GM18520 (cell line): Measurements from ENCODE around the gene SHROOM2.

Source experiments
- ATAC-seq: cut with Tn5 transposase; IDR thresholded peaks from one replicate; pipeline ENCODE4 v1.9.1; 2021; ENCODE audit not compliant: unreplicated experiment

The SHROOM2 gene

GRCh38 chrX:9860826-9861225 is 74.6 kb downstream of the SHROOM2 start:
- no peak for ATAC-seq

- no peak for ATAC-seq
These were observed 75.5 kb downstream of the SHROOM2 start for GRCh38 chrX:9861711-9862110.

- ATAC-seq: no peak
These were observed 76.3 kb downstream of the SHROOM2 start for GRCh38 chrX:9862525-9862924.

- ATAC-seq: no peak
These were observed 76.7 kb downstream of the SHROOM2 start for GRCh38 chrX:9862953-9863352.

GRCh38 chrX:9864011-9864410 is 77.8 kb downstream of the SHROOM2 start:
- ATAC-seq: no peak

GRCh38 chrX:9865804-9866472 is 79.7 kb downstream of the SHROOM2 start:
- no peak for ATAC-seq

- ATAC-seq: no peak
These were observed 80.4 kb downstream of the SHROOM2 start for GRCh38 chrX:9866633-9867032.

- no peak for ATAC-seq
These were observed 81.0 kb downstream of the SHROOM2 start for GRCh38 chrX:9867226-9867625.

- no peak for ATAC-seq
These were observed 81.5 kb downstream of the SHROOM2 start for GRCh38 chrX:9867753-9868152.

GRCh38 chrX:9871701-9872268 is 85.6 kb downstream of the SHROOM2 start:
- ATAC-seq: no peak

GRCh38 chrX:9873360-9873759 is 87.1 kb downstream of the SHROOM2 start:
- no peak for ATAC-seq

- ATAC-seq: no peak
These were observed 87.7 kb downstream of the SHROOM2 start for GRCh38 chrX:9873952-9874351.

GRCh38 chrX:9874483-9874882 is 88.3 kb downstream of the SHROOM2 start:
- ATAC-seq: no peak

GRCh38 chrX:9875801-9876200 is 89.6 kb downstream of the SHROOM2 start:
- ATAC-seq: no peak

- no peak for ATAC-seq
These were observed 90.0 kb downstream of the SHROOM2 start for GRCh38 chrX:9876201-9876600.

GRCh38 chrX:9878146-9878820 is 92.1 kb downstream of the SHROOM2 start:
- no peak for ATAC-seq

GRCh38 chrX:9880237-9880636 is 94.0 kb downstream of the SHROOM2 start:
- ATAC-seq: no peak

- ATAC-seq: no peak
These were observed 94.6 kb downstream of the SHROOM2 start for GRCh38 chrX:9880870-9881269.

GRCh38 chrX:9882669-9883446 is 96.6 kb downstream of the SHROOM2 start:
- no peak for ATAC-seq

GRCh38 chrX:9884031-9884779 is 98.0 kb downstream of the SHROOM2 start:
- ATAC-seq: no peak

GRCh38 chrX:9885150-9885549 is 98.9 kb downstream of the SHROOM2 start:
- ATAC-seq: peak; percentile 50
